IPS-NIHi11 (cell line): ENCODE measurements around the gene KRT17.
A peak's percentile ranks its signal among the peaks of the same experiment; 100 is the strongest.
"Not testable (repeated sequence)": the region's sequence is repeated elsewhere in the genome, so short reads cannot be mapped to it uniquely, and the experiment has no call there.

Experiments used
- DNase-seq: peaks from one replicate; pipeline ENCODE4 v3.0.0; 2012; ENCODE audit warnings: mixed read lengths, low spot score

The KRT17 gene

GRCh38 chr17:41653892-41654677 lies 29.7 kb upstream of the KRT17 start:
- peak; percentile 44 for DNase-seq

- DNase-seq = no peak
Observed at GRCh38 chr17:41653421-41653820, 29.0 kb upstream of the KRT17 start.

GRCh38 chr17:41652461-41652970 lies 28.1 kb upstream of the KRT17 start:
- no peak for DNase-seq

- no peak for DNase-seq
Observed at GRCh38 chr17:41651625-41652460, 27.5 kb upstream of the KRT17 start.

GRCh38 chr17:41650794-41651624 lies 26.6 kb upstream of the KRT17 start:
- no peak for DNase-seq

GRCh38 chr17:41649923-41650519 lies 25.6 kb upstream of the KRT17 start:
- no peak for DNase-seq

GRCh38 chr17:41648411-41649195 lies 24.2 kb upstream of the KRT17 start:
- peak; percentile 89 for DNase-seq

GRCh38 chr17:41647940-41648410 lies 23.6 kb upstream of the KRT17 start:
- peak; percentile 93 for DNase-seq

GRCh38 chr17:41647038-41647813 lies 22.9 kb upstream of the KRT17 start:
- DNase-seq = no peak

GRCh38 chr17:41642252-41643156 lies 18.1 kb upstream of the KRT17 start:
- no peak for DNase-seq

- DNase-seq = not testable (repeated sequence)
Observed at GRCh38 chr17:41640596-41640995, 16.2 kb upstream of the KRT17 start.

- no peak for DNase-seq
Observed at GRCh38 chr17:41639492-41640473, 15.4 kb upstream of the KRT17 start.

GRCh38 chr17:41638941-41639340 lies 14.6 kb upstream of the KRT17 start:
- no peak for DNase-seq

- no peak for DNase-seq
Observed at GRCh38 chr17:41638194-41638593, 13.8 kb upstream of the KRT17 start.

GRCh38 chr17:41636652-41637051 lies 12.3 kb upstream of the KRT17 start:
- DNase-seq = no peak

GRCh38 chr17:41635121-41636097 lies 11.0 kb upstream of the KRT17 start:
- DNase-seq = peak; percentile 48
